Germinal center (tissue), 1 donor: ENCODE measurements around the gene CDH12.
"Not testable (repeated sequence)": the region's sequence is repeated elsewhere in the genome, so short reads cannot be mapped to it uniquely, and the experiment has no call there.

Source experiments
- DNase-seq: peaks from one replicate; pipeline ENCODE4 v3.0.0; 2012; ENCODE audit warnings: mixed read lengths, low spot score

CDH12 gene

DNA sequence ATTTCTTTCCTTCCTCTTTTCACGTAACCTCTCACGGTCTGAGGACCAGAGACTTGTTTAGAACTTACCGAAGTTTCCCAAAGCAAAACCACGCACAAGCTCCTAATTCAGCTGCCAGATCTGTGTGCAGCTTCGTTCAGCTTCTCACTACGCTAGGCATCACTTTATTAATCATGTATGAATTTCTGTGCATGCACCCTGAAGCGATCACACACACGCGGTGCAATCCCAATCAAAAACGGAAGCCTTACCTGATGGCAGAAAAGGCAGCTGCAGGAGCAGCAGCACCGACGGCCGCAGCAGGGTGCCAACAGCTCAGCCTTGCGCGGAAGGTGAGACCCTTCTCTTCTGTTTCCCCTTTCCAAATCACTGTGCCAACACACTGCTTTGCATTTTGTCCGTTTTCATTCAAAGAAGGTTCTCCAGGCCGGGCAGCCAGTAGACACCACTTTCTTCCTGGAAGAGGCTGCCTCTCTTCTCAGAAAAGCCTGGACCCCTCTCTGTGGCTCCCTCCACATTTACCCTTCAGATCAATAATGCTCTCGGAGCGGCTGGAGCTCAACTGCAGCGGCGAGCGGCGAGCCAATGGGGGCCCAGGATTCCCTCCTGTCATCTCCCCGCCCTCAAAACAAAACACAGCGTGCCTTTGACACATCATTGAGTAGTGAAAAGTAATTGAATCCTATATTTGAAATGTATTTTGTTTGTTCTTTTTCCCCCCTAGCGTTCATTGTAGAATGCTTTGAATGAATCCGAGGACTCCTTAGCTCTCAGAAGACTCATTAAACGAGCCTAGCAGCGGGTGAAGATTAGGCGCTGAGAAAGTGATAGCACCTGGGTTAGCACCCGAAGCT lies at the start of gene CDH12:
CDH12 (minus strand) TSS at position 538 of the 854 bp plus-strand sequence.
- DNase-seq, result no peak

- no peak for DNase-seq
Measured at GRCh38 chr5:22901885-22902284, 48.7 kb upstream of the CDH12 start.

- DNase-seq, result no peak
Measured at GRCh38 chr5:22900801-22901310, 47.7 kb upstream of the CDH12 start.

GRCh38 chr5:22899341-22899740 lies 46.2 kb upstream of the CDH12 start:
- no peak for DNase-seq

GRCh38 chr5:22896152-22896551 lies 43.0 kb upstream of the CDH12 start:
- no peak for DNase-seq

- DNase-seq, result no peak
Measured at GRCh38 chr5:22892441-22892840, 39.3 kb upstream of the CDH12 start.

DNA sequence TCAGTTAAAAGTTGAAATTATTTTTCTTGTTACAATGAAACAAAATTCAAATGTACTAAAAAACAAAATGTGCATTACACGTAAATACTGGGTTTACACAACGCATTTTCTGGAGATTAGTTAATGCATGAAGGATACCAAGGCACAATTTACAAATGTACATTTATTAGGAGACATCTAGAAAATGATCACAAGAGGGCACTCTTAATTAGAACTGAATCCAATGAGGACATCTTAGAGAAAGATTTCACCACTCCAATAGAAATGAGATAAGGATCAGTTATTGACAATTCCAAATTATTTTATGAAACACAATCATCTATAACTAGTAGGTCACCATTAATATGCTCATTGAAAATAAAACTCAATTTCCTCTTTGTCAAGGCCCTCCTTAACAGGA lies 36.6 kb upstream of the CDH12 start:
- DNase-seq, result no peak

- no peak for DNase-seq
Measured at GRCh38 chr5:22887566-22887965, 34.4 kb upstream of the CDH12 start.

GRCh38 chr5:22858911-22859310 lies 5.8 kb upstream of the CDH12 start:
- DNase-seq, result not testable (repeated sequence)

DNA sequence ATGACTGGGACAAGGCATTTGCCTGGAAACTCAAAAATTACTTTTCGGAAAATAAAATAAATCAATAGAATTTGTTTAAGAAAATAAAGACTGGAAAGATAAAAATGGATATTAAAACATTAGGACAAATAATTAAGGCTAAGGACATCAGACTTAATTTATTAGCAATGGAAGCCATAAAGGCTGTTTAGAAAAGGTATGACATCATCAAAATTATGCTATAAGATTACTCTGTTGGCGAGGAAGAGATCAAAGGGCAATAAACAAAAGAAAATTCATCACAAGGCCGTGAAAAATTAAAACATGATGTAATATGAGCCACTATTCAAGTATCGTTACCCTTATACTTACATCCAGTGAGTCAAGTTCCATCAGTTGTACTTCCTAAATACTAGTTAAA lies 2.7 kb upstream of the CDH12 start:
- DNase-seq, result no peak

- no peak for DNase-seq
Measured at GRCh38 chr5:22850981-22851380, 2.2 kb downstream of the CDH12 start.

DNA sequence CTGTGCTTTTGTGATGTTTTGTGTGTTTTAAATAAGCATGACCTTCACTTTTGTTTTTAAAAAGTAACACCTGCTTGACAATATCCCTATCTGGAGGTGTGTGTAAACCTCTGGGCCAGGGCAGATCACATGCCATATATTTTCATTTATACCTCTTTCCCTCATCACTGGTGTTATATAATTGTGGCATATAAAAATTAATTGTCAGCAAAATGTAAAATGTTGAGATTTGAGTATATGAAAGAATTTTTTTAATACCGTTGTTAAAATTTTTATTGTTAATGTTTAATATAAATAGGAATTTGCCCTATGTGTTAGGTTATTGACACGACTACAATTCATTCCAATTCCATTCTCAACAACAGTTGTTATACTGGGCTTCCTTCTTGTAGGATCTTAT lies 6.5 kb downstream of the CDH12 start:
- DNase-seq, result no peak

GRCh38 chr5:22844636-22845035 lies 8.5 kb downstream of the CDH12 start:
- DNase-seq, result no peak

GRCh38 chr5:22844155-22844554 lies 9.0 kb downstream of the CDH12 start:
- no peak for DNase-seq

GRCh38 chr5:22842574-22842973 lies 10.6 kb downstream of the CDH12 start:
- DNase-seq, result no peak

DNA sequence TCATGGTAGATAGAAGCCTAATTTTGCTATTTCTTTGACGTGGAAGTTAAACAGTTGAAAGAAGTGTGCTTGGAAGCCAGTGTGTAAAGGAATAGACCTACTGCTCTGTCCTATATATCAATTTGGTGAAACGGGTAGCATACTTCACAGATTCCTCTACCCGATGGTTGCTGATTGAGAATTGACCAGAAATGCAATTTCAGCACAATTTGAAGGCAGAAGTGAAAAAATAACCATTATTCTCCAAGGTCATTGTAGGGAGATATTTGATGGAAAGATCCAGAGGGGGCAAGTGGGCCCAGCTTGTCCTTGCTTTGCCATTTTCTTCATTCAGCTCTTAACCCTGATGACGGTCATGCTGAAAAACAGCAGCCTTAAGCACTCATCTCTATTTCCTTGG lies 15.3 kb downstream of the CDH12 start:
- no peak for DNase-seq

- no peak for DNase-seq
Measured at GRCh38 chr5:22835686-22836085, 17.5 kb downstream of the CDH12 start.

- no peak for DNase-seq
Measured at GRCh38 chr5:22793463-22793862, 59.7 kb downstream of the CDH12 start.

DNA sequence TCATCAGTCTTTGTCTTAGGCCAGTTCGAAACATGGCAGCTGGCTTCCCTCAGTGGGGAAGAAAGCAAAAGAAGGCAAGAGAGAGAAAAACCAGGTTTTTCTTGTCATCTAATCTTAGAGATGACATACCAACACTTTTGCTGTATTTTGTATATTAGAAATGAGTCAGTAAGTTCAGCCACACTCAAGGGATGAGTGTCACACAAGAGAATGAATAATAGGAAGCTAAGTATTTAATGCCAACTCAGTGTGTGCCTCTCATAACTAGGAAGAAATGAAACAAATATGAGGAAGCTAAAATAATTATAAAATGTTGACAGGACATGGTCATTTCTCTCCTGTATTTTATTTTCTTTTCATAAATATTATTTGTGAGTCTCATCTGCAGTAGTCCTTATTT lies 65.3 kb downstream of the CDH12 start:
- no peak for DNase-seq

DNA sequence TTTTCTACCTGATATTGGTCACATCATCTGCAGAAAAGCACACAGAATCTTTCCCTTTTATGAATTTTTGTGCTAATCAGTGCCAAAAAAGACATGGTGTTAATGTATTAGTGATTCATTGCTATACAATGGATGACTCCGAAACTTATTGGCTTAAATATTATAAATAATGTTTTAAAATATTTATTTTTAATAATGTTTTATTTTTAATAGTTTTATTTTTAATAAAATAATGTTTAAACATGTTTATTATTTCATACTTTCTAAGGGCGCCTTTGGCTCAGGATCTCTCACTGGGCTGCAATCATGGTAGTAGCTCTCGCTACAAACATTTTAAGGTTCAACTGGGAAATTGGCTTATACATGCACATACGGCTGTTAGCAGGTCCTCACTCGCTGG lies 65.7 kb downstream of the CDH12 start:
- no peak for DNase-seq

DNA sequence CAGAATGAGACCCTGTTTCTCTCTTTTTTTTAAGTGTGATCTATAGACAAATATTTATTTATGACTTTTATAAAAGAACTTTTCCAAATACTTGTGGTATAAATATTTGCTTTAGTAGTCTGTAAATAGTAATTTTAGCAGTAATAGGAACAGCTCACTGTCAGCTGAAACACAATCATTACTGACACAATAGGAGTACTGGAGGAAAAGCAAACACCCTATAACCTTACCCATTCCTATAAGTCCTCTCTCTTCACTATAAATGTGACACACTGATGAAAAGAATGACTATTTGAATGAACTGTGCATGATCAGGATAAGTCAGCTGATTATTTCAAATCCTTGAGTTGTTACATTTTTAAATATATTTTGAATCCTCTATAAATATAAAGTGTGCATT lies 72.4 kb downstream of the CDH12 start:
- no peak for DNase-seq

GRCh38 chr5:22779499-22779898 lies 73.6 kb downstream of the CDH12 start:
- no peak for DNase-seq

GRCh38 chr5:22776285-22776684 lies 76.9 kb downstream of the CDH12 start:
- DNase-seq, result no peak

DNA sequence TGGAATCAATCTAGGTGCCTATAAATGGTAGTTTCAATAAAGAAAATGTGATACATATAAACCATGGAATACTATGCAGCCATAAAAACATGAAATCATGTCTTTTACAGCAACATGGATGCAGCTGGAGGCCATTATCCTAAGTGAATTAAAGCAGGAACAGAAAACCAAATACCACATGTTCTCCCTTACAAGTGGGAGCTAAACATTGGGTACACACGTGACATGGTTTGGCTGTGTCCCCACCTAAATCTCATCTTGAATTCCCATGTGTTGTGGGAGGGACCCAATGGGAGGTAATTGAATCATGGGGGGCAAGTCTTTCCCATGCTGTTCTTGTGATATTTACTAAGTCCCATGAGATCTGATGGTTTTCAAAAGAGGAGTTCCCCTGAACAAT lies 78.9 kb downstream of the CDH12 start:
- DNase-seq, result not testable (repeated sequence)
